MM.1S (cell line): Measurements from ENCODE around the gene BMX.
A peak's percentile ranks its signal among the peaks of the same experiment; 100 is the strongest.

Experiments used
- DNase-seq: peaks from one replicate; pipeline ENCODE4 v3.0.0-alpha.2; 2015
- H2AFZ ChIP-seq: fragments of 300-600 bp; sonication (generic); 2 replicates; pipeline ENCODE4 v1.6.0; 2016; ENCODE audit warnings: antibody characterized with exemption, low read length
- H3F3A ChIP-seq: fragments of 300-600 bp; sonication (generic); 2 replicates; pipeline ENCODE4 v1.6.1; 2016; ENCODE audit warnings: mild to moderate bottlenecking, antibody characterized with exemption, low read length, moderate library complexity, mixed read lengths; ENCODE audit not compliant: insufficient read depth
- H3K27ac ChIP-seq: fragments of 300-600 bp; sonication (generic); 2 replicates; pipeline ENCODE4 v1.5.1; 2016; ENCODE audit warnings: mild to moderate bottlenecking, low read length
- H3K27me3 ChIP-seq: fragments of 300-600 bp; sonication (generic); replicated peaks from 2 replicates; pipeline ENCODE4 v1.6.0; 2016; ENCODE audit warnings: low read length; ENCODE audit not compliant: insufficient read depth
- H3K36me3 ChIP-seq: fragments of 300-600 bp; sonication (generic); replicated peaks from 2 replicates; pipeline ENCODE4 v1.6.1; 2016; ENCODE audit warnings: mild to moderate bottlenecking, low read length, mixed read lengths; ENCODE audit not compliant: insufficient read depth
- H3K4me1 ChIP-seq: fragments of 300-600 bp; sonication (generic); 2 replicates; pipeline ENCODE4 v1.6.1; 2016; ENCODE audit warnings: low read length, mixed read lengths
- H3K4me2 ChIP-seq: fragments of 300-600 bp; sonication (generic); 2 replicates; pipeline ENCODE4 v1.6.0; 2016; ENCODE audit warnings: low read depth, low read length
- H3K4me3 ChIP-seq: fragments of 300-600 bp; sonication (generic); 2 replicates; pipeline ENCODE4 v1.5.1; 2016; ENCODE audit warnings: low read length, mixed read lengths
- H3K79me2 ChIP-seq: fragments of 300-600 bp; sonication (generic); 2 replicates; pipeline ENCODE4 v1.6.1; 2016; ENCODE audit warnings: mixed run types, low read length, mixed read lengths
- H3K9ac ChIP-seq: fragments of 300-600 bp; sonication (generic); 2 replicates; pipeline ENCODE4 v1.6.1; 2016; ENCODE audit warnings: low read length, mixed read lengths
- H3K9me2 ChIP-seq: fragments of 300-600 bp; sonication (generic); replicated peaks from 2 replicates; pipeline ENCODE4 v1.6.1; 2016; ENCODE audit warnings: mild to moderate bottlenecking, low read length, mixed read lengths; ENCODE audit not compliant: insufficient read depth
- H3K9me3 ChIP-seq: fragments of 300-600 bp; sonication (generic); replicated peaks from 2 replicates; pipeline ENCODE4 v1.6.1; 2016; ENCODE audit warnings: mild to moderate bottlenecking, low read length, mixed read lengths; ENCODE audit not compliant: insufficient read depth
- H4K20me1 ChIP-seq: fragments of 300-600 bp; sonication (generic); 2 replicates; pipeline ENCODE4 v1.6.1; 2016; ENCODE audit warnings: mild to moderate bottlenecking, low read length, moderate library complexity, mixed read lengths; ENCODE audit not compliant: insufficient read depth
- CTCF ChIP-seq: fragments of 300-600 bp; sonication (generic); IDR thresholded peaks from 2 replicates; pipeline ENCODE4 v1.5.1; 2016; ENCODE audit warnings: antibody characterized with exemption, low read length, mixed read lengths
- EZH2 ChIP-seq: fragments of 300-600 bp; sonication (generic); optimal IDR thresholded peaks from 2 replicates; pipeline ENCODE3; 2017; ENCODE audit warnings: low read depth, mild to moderate bottlenecking, antibody characterized with exemption, low read length, mixed read lengths
- EZH2phosphoT487 ChIP-seq: fragments of 300-600 bp; sonication (generic); IDR thresholded peaks from 2 replicates; pipeline ENCODE4 v1.6.1; 2018; ENCODE audit warnings: antibody characterized with exemption, low read length

BMX gene

GRCh38 chrX:15469613-15470012, 31.0 kb upstream of the BMX start:
- H3K9me3 ChIP-seq, result no peaks in the 10 kb centered on the region
- TF ChIP-seq EZH2phosphoT487, result no peak
- no peak for DNase-seq
- no peaks in the 10 kb centered on the region for H3F3A ChIP-seq
- H4K20me1 ChIP-seq, result no peaks in the 10 kb centered on the region
- no peaks in the 10 kb centered on the region for H3K4me1 ChIP-seq
- H2AFZ ChIP-seq, result no peak overlapping the region
- H3K9ac ChIP-seq, result no peak overlapping the region
- H3K79me2 ChIP-seq, result no peaks in the 10 kb centered on the region
- no peaks in the 10 kb centered on the region for H3K9me2 ChIP-seq
- no peak overlapping the region for H3K27ac ChIP-seq
- no peak overlapping the region for H3K4me2 ChIP-seq
- H3K4me3 ChIP-seq, result no peak overlapping the region
- no peaks in the 10 kb centered on the region for H3K36me3 ChIP-seq
- no peaks in the 10 kb centered on the region for H3K27me3 ChIP-seq

- no peak overlapping the region for H3K4me3 ChIP-seq
- no peak for TF ChIP-seq EZH2phosphoT487
- TF ChIP-seq CTCF, result peak; percentile 76
- no peak for TF ChIP-seq EZH2
- H3K9me2 ChIP-seq, result no peaks in the 10 kb centered on the region
- no peaks in the 10 kb centered on the region for H3K9me3 ChIP-seq
- H3K4me2 ChIP-seq, result no peak overlapping the region
- no peak overlapping the region for H3K9ac ChIP-seq
- no peaks in the 10 kb centered on the region for H4K20me1 ChIP-seq
- H3F3A ChIP-seq, result no peaks in the 10 kb centered on the region
- no peak overlapping the region for H3K27ac ChIP-seq
- H2AFZ ChIP-seq, result no peak overlapping the region
- peak; percentile 54 for DNase-seq
- H3K36me3 ChIP-seq, result no peaks in the 10 kb centered on the region
- no peaks in the 10 kb centered on the region for H3K79me2 ChIP-seq
- no peaks in the 10 kb centered on the region for H3K4me1 ChIP-seq
- no peaks in the 10 kb centered on the region for H3K27me3 ChIP-seq
Measured at GRCh38 chrX:15471028-15471427, 29.6 kb upstream of the BMX start.

- no peak overlapping the region for H3K27ac ChIP-seq
- no peak overlapping the region for H3K4me2 ChIP-seq
- no peaks in the 10 kb centered on the region for H3F3A ChIP-seq
- TF ChIP-seq CTCF (no peak), EZH2phosphoT487 (no peak), EZH2 (no peak)
- no peaks in the 10 kb centered on the region for H3K27me3 ChIP-seq
- H4K20me1 ChIP-seq, result no peaks in the 10 kb centered on the region
- no peaks in the 10 kb centered on the region for H3K9me3 ChIP-seq
- H3K9me2 ChIP-seq, result no peaks in the 10 kb centered on the region
- H3K9ac ChIP-seq, result no peak overlapping the region
- H3K4me1 ChIP-seq, result 0 out of 2 replicates have a peak, but pooled peaks cover 5% of the 10 kb centered on the region
- no peak for DNase-seq
- no peaks in the 10 kb centered on the region for H3K79me2 ChIP-seq
- H2AFZ ChIP-seq, result no peak overlapping the region
- no peak overlapping the region for H3K4me3 ChIP-seq
- no peaks in the 10 kb centered on the region for H3K36me3 ChIP-seq
Measured at GRCh38 chrX:15472531-15472930, 28.1 kb upstream of the BMX start.

GRCh38 chrX:15474028-15474427, 26.6 kb upstream of the BMX start:
- Histone ChIP-seq H3K79me2 (no peaks in the 10 kb centered on the region), H3K9me2 (no peaks in the 10 kb centered on the region), H3K4me3 (no peak overlapping the region), H3K9me3 (no peaks in the 10 kb centered on the region), H3K9ac (no peak overlapping the region), H3K36me3 (no peaks in the 10 kb centered on the region), H4K20me1 (no peaks in the 10 kb centered on the region), H2AFZ (no peak overlapping the region), H3F3A (no peaks in the 10 kb centered on the region), H3K27me3 (no peaks in the 10 kb centered on the region), H3K27ac (no peak overlapping the region), H3K4me2 (no peak overlapping the region), H3K4me1 (0 out of 2 replicates have a peak, but pooled peaks cover 5% of the 10 kb centered on the region)
- TF ChIP-seq EZH2, result no peak
- TF ChIP-seq EZH2phosphoT487, result no peak
- DNase-seq, result no peak
